ENCODE data around the gene RGS12. TPM values are rescaled to one million over a fixed set of nuclear protein-coding genes. Genes with fewer than 3 reads are reported as not detected.
A peak's percentile ranks its signal among the peaks of the same experiment; 100 is the strongest.

RGS12 gene
- total RNA-seq, 1 experiment from 2014 or later: 16.9 TPM

- Histone ChIP-seq H2BK12ac (ENCODE audit: insufficient read length, low read depth, low read length) (no peak overlapping the region), H3K14ac (ENCODE audit: insufficient read depth, low read length) (peak overlapping the region; percentile 56), H3T11ph (ENCODE audit: low read length) (no peak overlapping the region), H2BK120ac (ENCODE audit: low read depth, low read length, poor library complexity, severe bottlenecking) (no peak overlapping the region), H2AK5ac (ENCODE audit: insufficient read length, low read length) (no peak overlapping the region), H4K5ac (ENCODE audit: insufficient read length, low read depth, low read length) (no peak overlapping the region), H4K20me1 (ENCODE audit: control insufficient read depth, insufficient read depth, insufficient read length) (no peaks in the 10 kb centered on the region), H3K79me2 (ENCODE audit: insufficient read depth, low read length) (0 out of 2 replicates have a peak, but pooled peaks cover 2% of the 10 kb centered on the region), H3K4me2 (ENCODE audit: insufficient read depth, insufficient read length, low read length) (no peak overlapping the region), H3K4ac (ENCODE audit: low read depth, low read length) (no peak overlapping the region), H4K91ac (ENCODE audit: insufficient read length, low read depth, low read length) (no peak overlapping the region), H3K9ac (ENCODE audit: extremely low read depth, insufficient read length, low read length) (no peak overlapping the region), H2AFZ (ENCODE audit: low read length) (no peak overlapping the region), H2BK15ac (ENCODE audit: low read depth, low read length) (no peak overlapping the region), H2BK20ac (ENCODE audit: low read depth, low read length, poor library complexity, severe bottlenecking) (no peak overlapping the region), H3K23ac (ENCODE audit: insufficient read length, low read depth, low read length) (no peak overlapping the region), H3K79me1 (ENCODE audit: insufficient read depth, low read depth, low read length, poor library complexity, severe bottlenecking) (no peaks in the 10 kb centered on the region), H3K23me2 (ENCODE audit: insufficient read length, low read depth, low read length, poor library complexity, severe bottlenecking) (no peaks in the 10 kb centered on the region), H3K27ac (ENCODE audit: insufficient read length, low read depth, low read length) (no peak overlapping the region), H3K56ac (ENCODE audit: insufficient read length, low read depth, low read length) (no peak overlapping the region), H3K18ac (ENCODE audit: insufficient read length, low read depth, low read length) (no peak overlapping the region), H3K4me1 (ENCODE audit: insufficient read depth, low read length) (no peaks in the 10 kb centered on the region), H2BK5ac (ENCODE audit: insufficient read length, low read length) (no peak overlapping the region), H3K9me3 (ENCODE audit: control insufficient read depth, low read depth, low read length) (no peaks in the 10 kb centered on the region), H3K27me3 (ENCODE audit: insufficient read depth, low read length) (no peaks in the 10 kb centered on the region), H4K8ac (replicated peaks; ENCODE audit: insufficient read length, low read depth, low read length) (no peak overlapping the region)
- no peak for DNase-seq
- H3K27ac Mint-ChIP-seq: no peak overlapping the region; a peak in 1 of 7 replicates
- no peak for TF ChIP-seq CTCF (conservative IDR thresholded peaks at IDR 0.05)
- peaks cover 4 to 8% of the 10 kb centered on the region in 2 experiments; a peak in 2 of 4 replicates for H3K4me1 Mint-ChIP-seq
- no peak overlapping the region for H3K4me3 Mint-ChIP-seq
- peaks cover 0 to 2% (median 0%) of the 10 kb centered on the region in 3 experiments; a peak in 2 of 7 replicates for H3K36me3 Mint-ChIP-seq (ENCODE audit: insufficient read depth in 1 of 3, low read depth in 3 of 3)
- H3K9me3 Mint-ChIP-seq: no peaks in the 10 kb centered on the region; a peak in 1 of 5 replicates
- H3K27me3 Mint-ChIP-seq (ENCODE audit: low read depth): no peaks in the 10 kb centered on the region; the same call in 1 of the 2 replicates
- no CpG with 5 or more reads among the region's 10 CpGs for WGBS (ENCODE audit: extremely low coverage, insufficient read length, low lambda C conversion rate)
Observed at GRCh38 chr4:3335385-3335784, 42.6 kb downstream of the RGS12 start.

Data from H9 (cell line).